ENCODE measurements around the gene KRTAP1-4.
"Not testable (repeated sequence)": the region's sequence is repeated elsewhere in the genome, so short reads cannot be mapped to it uniquely, and the experiment has no call there.

KRTAP1-4 gene

GRCh38 chr17:41061964-41062363 lies 32.0 kb upstream of the KRTAP1-4 start:
- Histone ChIP-seq H3K4me1 (ENCODE audit: control insufficient read depth, insufficient read depth, low read length) (peaks cover 42% of the 10 kb centered on the region), H3K36me3 (ENCODE audit: control insufficient read depth, insufficient read depth, low read length, severe bottlenecking) (no peaks in the 10 kb centered on the region), H3K4me3 (ENCODE audit: low read length) (no peak overlapping the region), H3K9ac (ENCODE audit: low read length) (peak overlapping the region; percentile 67), H3K9me3 (ENCODE audit: control insufficient read depth, low read length) (no peaks in the 10 kb centered on the region), H3K27me3 (replicated peaks; ENCODE audit: control insufficient read depth, insufficient read depth, low read length) (no peaks in the 10 kb centered on the region)
- DNase-seq (ENCODE audit: low read depth): peak; percentile 80

- Histone ChIP-seq H3K9me3 (ENCODE audit: control insufficient read depth, low read length) (no peaks in the 10 kb centered on the region), H3K4me1 (ENCODE audit: control insufficient read depth, insufficient read depth, low read length) (peaks cover 42% of the 10 kb centered on the region), H3K27me3 (replicated peaks; ENCODE audit: control insufficient read depth, insufficient read depth, low read length) (no peaks in the 10 kb centered on the region), H3K36me3 (ENCODE audit: control insufficient read depth, insufficient read depth, low read length, severe bottlenecking) (no peaks in the 10 kb centered on the region), H3K4me3 (ENCODE audit: low read length) (peak within 1 kb of the TSS; percentile 18), H3K9ac (ENCODE audit: low read length) (peak within 1 kb of the TSS; percentile 52)
- peak; percentile 91 for DNase-seq (ENCODE audit: low read depth)
Measured at GRCh38 chr17:41060052-41060604, 30.1 kb upstream of the KRTAP1-4 start, which contains the start of gene KRTAP2-3. KRTAP2-3 (minus strand) TSS chr17:41060114; CDS start chr17:41060050, 64 bp downstream.

GRCh38 chr17:41059276-41060051 lies 29.5 kb upstream of the KRTAP1-4 start:
- peak overlapping the region; percentile 46 for H3K9ac ChIP-seq (ENCODE audit: low read length)
- H3K9me3 ChIP-seq (ENCODE audit: control insufficient read depth, low read length); H3K36me3 ChIP-seq (ENCODE audit: control insufficient read depth, insufficient read depth, low read length, severe bottlenecking); H3K4me3 ChIP-seq (ENCODE audit: low read length); H3K27me3 ChIP-seq (replicated peaks; ENCODE audit: control insufficient read depth, insufficient read depth, low read length): not testable (repeated sequence)
- peaks cover 42% of the 10 kb centered on the region for H3K4me1 ChIP-seq (ENCODE audit: control insufficient read depth, insufficient read depth, low read length)
- peak; percentile 89 for DNase-seq (ENCODE audit: low read depth)

DNA sequence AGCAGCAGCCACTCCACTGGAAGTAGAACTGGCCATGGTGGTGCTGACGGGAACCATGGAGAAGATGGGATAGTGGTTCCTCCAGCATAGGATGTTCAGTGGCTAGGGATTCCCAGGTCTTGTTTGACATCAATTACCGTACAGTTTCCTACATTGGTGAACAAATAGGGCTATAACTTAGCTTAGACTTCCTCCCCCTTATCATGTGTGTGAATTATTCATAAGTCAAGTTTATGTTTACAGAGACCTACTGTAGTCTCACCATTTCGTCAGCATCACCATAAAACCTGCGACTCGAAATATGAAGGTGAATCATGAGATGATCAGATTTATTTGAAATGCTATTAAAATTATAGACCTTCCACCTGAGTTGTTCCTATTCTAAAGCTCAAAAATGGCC lies 28.7 kb upstream of the KRTAP1-4 start:
- no peaks in the 10 kb centered on the region for H3K27me3 ChIP-seq (replicated peaks; ENCODE audit: control insufficient read depth, insufficient read depth, low read length)
- no peaks in the 10 kb centered on the region for H3K36me3 ChIP-seq (ENCODE audit: control insufficient read depth, insufficient read depth, low read length, severe bottlenecking)
- peaks cover 42% of the 10 kb centered on the region for H3K4me1 ChIP-seq (ENCODE audit: control insufficient read depth, insufficient read depth, low read length)
- H3K9ac ChIP-seq (ENCODE audit: low read length): peak overlapping the region; percentile 20
- DNase-seq (ENCODE audit: low read depth): no peak
- H3K4me3 ChIP-seq (ENCODE audit: low read length): peak overlapping the region; percentile 18
- H3K9me3 ChIP-seq (ENCODE audit: control insufficient read depth, low read length): no peaks in the 10 kb centered on the region

DNA sequence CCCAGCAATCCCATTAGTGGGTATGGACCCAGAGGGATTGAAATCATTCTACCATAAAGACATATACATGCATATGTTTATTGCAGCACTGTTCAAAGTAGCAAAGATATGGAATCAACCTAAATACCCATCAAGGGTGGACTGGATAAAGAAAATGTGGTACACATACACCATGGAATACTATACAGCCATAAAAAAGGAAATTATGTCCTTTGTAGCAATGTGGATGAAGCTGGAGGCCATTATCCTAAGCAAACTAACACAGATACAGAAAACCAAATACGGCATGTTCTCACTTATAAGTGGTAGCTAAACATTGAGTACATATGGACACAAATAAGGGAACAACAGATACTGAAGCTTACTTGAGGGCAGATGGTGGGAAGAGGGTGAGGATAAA lies 27.6 kb upstream of the KRTAP1-4 start:
- H3K4me3 ChIP-seq (ENCODE audit: low read length): no peak overlapping the region
- H3K36me3 ChIP-seq (ENCODE audit: control insufficient read depth, insufficient read depth, low read length, severe bottlenecking): no peaks in the 10 kb centered on the region
- no peak overlapping the region for H3K9ac ChIP-seq (ENCODE audit: low read length)
- H3K4me1 ChIP-seq (ENCODE audit: control insufficient read depth, insufficient read depth, low read length): peaks cover 42% of the 10 kb centered on the region
- no peaks in the 10 kb centered on the region for H3K27me3 ChIP-seq (replicated peaks; ENCODE audit: control insufficient read depth, insufficient read depth, low read length)
- no peak for DNase-seq (ENCODE audit: low read depth)
- peaks cover 6% of the 10 kb centered on the region for H3K9me3 ChIP-seq (ENCODE audit: control insufficient read depth, low read length)

DNA sequence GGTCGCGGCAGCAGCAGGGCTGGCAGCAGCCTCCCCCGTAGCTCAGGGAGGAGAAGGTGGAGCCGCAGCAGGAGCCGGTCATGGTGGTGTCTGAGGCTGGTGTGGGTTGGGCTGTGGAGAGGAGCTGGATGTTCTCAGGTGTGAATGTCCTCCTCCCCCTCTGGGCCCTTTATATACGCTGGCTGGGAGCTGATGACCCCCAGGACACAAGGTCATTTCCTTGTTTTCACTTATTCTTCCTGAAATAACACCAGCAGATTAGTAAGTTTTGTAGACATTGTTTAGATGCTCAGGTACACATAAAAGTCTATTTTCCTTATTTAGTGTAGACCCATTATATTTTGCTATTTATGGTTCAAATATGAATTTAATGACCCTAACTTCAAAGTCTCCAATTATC lies 25.1 kb upstream of the KRTAP1-4 start, which contains the start of gene KRTAP2-2:
TSS of gene KRTAP2-2 (minus strand) at position 101 of the 400 bp plus-strand sequence. CDS start at position 82, 19 bp downstream.
- H3K9me3 ChIP-seq (ENCODE audit: control insufficient read depth, low read length); H3K4me3 ChIP-seq (ENCODE audit: low read length); H3K36me3 ChIP-seq (ENCODE audit: control insufficient read depth, insufficient read depth, low read length, severe bottlenecking); DNase-seq (ENCODE audit: low read depth); H3K9ac ChIP-seq (ENCODE audit: low read length); H3K27me3 ChIP-seq (replicated peaks; ENCODE audit: control insufficient read depth, insufficient read depth, low read length): not testable (repeated sequence)
- H3K4me1 ChIP-seq (ENCODE audit: control insufficient read depth, insufficient read depth, low read length): peaks cover 20% of the 10 kb centered on the region

DNA sequence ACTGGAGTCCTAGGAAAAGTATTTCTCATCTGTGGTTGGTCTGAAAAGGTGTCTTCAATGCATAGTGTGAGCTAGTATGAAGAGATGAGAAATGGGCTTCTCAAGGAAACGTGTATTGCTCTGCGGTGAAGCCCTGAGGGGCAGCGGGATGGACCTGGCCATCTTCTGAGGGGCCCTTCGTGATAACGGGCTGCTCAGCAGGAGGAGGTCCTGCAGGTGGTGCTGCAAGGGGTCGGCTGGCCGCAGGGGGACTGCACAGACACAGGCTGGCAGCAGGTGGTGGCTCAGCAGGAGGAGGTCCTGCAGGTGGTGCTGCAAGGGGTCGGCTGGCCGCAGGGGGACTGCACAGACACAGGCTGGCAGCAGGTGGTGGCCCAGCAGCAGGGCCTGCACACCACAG lies 24.6 kb upstream of the KRTAP1-4 start:
- H3K9ac ChIP-seq (ENCODE audit: low read length); H3K27me3 ChIP-seq (replicated peaks; ENCODE audit: control insufficient read depth, insufficient read depth, low read length); DNase-seq (ENCODE audit: low read depth); H3K36me3 ChIP-seq (ENCODE audit: control insufficient read depth, insufficient read depth, low read length, severe bottlenecking); H3K4me3 ChIP-seq (ENCODE audit: low read length); H3K9me3 ChIP-seq (ENCODE audit: control insufficient read depth, low read length): not testable (repeated sequence)
- H3K4me1 ChIP-seq (ENCODE audit: control insufficient read depth, insufficient read depth, low read length): peaks cover 16% of the 10 kb centered on the region

DNA sequence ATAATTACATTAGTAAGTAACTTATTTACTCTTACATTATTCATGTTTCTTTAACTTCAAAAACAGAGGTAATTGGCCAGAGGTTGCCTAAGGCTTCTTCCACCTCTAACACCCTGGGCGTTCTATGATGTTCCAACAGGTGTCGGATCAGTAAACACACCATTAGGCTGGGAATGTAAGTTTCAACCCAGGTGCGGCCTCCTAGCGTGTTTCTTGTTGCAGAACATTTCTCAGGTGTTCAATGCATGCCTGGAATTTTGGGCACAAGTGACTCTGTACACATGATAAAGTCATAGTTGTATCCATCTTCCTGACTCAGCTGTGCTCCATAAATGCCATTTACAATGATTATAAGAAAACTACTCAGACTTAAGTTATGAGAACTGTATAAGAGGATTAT lies 24.0 kb upstream of the KRTAP1-4 start:
- H3K36me3 ChIP-seq (ENCODE audit: control insufficient read depth, insufficient read depth, low read length, severe bottlenecking): no peaks in the 10 kb centered on the region
- H3K9me3 ChIP-seq (ENCODE audit: control insufficient read depth, low read length): peaks cover 6% of the 10 kb centered on the region
- H3K4me3 ChIP-seq (ENCODE audit: low read length): no peak overlapping the region
- H3K4me1 ChIP-seq (ENCODE audit: control insufficient read depth, insufficient read depth, low read length): peaks cover 13% of the 10 kb centered on the region
- DNase-seq (ENCODE audit: low read depth): no peak
- H3K9ac ChIP-seq (ENCODE audit: low read length): no peak overlapping the region
- H3K27me3 ChIP-seq (replicated peaks; ENCODE audit: control insufficient read depth, insufficient read depth, low read length): no peaks in the 10 kb centered on the region

- Histone ChIP-seq H3K9me3 (ENCODE audit: control insufficient read depth, low read length) (peaks cover 6% of the 10 kb centered on the region), H3K9ac (ENCODE audit: low read length) (no peak overlapping the region), H3K36me3 (ENCODE audit: control insufficient read depth, insufficient read depth, low read length, severe bottlenecking) (no peaks in the 10 kb centered on the region), H3K4me1 (ENCODE audit: control insufficient read depth, insufficient read depth, low read length) (peaks cover 17% of the 10 kb centered on the region), H3K4me3 (ENCODE audit: low read length) (no peak overlapping the region), H3K27me3 (replicated peaks; ENCODE audit: control insufficient read depth, insufficient read depth, low read length) (no peaks in the 10 kb centered on the region)
- DNase-seq (ENCODE audit: low read depth): no peak
Measured at GRCh38 chr17:41052566-41052965, 22.6 kb upstream of the KRTAP1-4 start.

- no peaks in the 10 kb centered on the region for H3K27me3 ChIP-seq (replicated peaks; ENCODE audit: control insufficient read depth, insufficient read depth, low read length)
- peaks cover 17% of the 10 kb centered on the region for H3K4me1 ChIP-seq (ENCODE audit: control insufficient read depth, insufficient read depth, low read length)
- no peak overlapping the region for H3K4me3 ChIP-seq (ENCODE audit: low read length)
- DNase-seq (ENCODE audit: low read depth): peak; percentile 68
- no peaks in the 10 kb centered on the region for H3K36me3 ChIP-seq (ENCODE audit: control insufficient read depth, insufficient read depth, low read length, severe bottlenecking)
- H3K9ac ChIP-seq (ENCODE audit: low read length): peak overlapping the region; percentile 2
- H3K9me3 ChIP-seq (ENCODE audit: control insufficient read depth, low read length): peaks cover 6% of the 10 kb centered on the region
Measured at GRCh38 chr17:41049110-41049509, 19.1 kb upstream of the KRTAP1-4 start.

- Histone ChIP-seq H3K36me3 (ENCODE audit: control insufficient read depth, insufficient read depth, low read length, severe bottlenecking) (no peaks in the 10 kb centered on the region), H3K27me3 (replicated peaks; ENCODE audit: control insufficient read depth, insufficient read depth, low read length) (no peaks in the 10 kb centered on the region), H3K9me3 (ENCODE audit: control insufficient read depth, low read length) (peaks cover 4% of the 10 kb centered on the region), H3K4me3 (ENCODE audit: low read length) (no peak overlapping the region), H3K9ac (ENCODE audit: low read length) (peak overlapping the region; percentile 2), H3K4me1 (ENCODE audit: control insufficient read depth, insufficient read depth, low read length) (peaks cover 17% of the 10 kb centered on the region)
- DNase-seq (ENCODE audit: low read depth): peak; percentile 77
Measured at GRCh38 chr17:41048441-41048840, 18.4 kb upstream of the KRTAP1-4 start.

Measured in adipocyte (in vitro differentiated cells).